ENCODE results near the gene SH3BGR.

Gene SH3BGR

DNA sequence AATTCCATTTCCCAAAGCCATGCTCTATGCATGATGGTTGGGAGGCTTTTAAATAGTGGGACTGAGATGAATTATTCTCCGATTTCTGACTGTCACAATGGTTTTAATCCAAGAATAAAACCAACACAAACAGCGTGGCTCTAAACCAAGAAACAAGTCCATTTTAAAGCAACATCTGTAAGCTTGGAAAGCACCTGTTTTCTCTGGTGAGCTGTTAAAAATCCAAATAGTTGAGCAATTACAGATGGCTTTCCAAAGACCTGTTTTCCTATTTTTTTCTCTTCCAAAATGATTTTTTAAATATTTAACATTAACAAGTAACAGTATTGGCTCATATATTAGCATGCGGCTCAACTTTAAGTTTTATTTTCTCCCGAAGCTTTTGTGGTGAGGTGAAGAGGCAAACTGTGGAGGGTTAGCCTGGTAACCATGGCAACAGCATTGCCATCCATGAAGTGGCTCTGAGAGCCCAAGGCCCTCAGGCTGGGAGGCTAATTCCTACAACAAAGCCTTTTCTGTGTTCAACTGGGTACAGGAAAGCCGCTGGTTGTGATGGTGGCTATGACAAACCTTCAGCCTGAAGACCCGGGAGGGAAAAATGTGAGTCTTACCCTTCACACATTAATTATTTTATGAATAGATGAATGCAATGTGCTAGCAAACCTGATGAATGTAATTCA, 104.3 kb downstream of the SH3BGR start:
- DNase-seq = no peak

DNA sequence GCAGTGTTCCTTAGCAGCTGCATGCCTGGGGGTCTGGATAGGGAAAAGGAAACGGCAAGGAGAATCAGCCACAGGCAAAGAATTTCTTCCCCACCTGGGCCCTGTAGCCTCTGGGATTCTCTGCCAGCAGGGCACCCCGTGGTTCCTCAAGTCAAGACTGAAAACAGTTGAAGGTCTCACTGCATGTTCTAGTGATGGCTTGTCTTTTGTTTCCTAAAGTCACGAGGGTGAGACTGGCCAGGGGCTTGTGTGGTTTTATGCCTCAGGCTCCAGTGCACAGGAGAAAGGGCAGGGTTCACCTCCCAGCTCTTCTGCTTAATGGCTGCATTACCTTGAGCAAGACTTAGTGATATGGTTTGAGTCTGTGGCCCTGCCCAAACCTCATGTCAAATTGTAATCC, 107.7 kb downstream of the SH3BGR start:
- DNase-seq = no peak

DNA sequence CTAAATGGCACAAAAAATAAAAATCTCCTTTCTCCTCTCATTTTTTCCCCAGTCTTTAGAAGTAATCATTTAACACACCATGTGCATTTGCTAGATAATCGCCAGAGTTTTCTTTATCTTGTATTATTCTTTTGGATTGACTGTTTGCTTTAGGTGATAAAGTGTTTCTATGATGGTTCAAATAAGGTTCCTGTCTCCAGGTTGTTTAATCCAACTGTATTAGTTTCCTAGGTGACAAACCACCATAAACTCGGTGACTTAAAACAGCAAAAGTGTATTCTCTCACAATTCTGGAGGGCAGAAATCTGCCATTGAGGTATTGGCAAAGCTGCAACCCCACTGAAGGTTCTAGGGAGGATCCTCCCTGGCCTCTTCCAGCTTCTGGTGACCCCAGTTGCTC, 109.4 kb downstream of the SH3BGR start:
- DNase-seq = no peak

DNA sequence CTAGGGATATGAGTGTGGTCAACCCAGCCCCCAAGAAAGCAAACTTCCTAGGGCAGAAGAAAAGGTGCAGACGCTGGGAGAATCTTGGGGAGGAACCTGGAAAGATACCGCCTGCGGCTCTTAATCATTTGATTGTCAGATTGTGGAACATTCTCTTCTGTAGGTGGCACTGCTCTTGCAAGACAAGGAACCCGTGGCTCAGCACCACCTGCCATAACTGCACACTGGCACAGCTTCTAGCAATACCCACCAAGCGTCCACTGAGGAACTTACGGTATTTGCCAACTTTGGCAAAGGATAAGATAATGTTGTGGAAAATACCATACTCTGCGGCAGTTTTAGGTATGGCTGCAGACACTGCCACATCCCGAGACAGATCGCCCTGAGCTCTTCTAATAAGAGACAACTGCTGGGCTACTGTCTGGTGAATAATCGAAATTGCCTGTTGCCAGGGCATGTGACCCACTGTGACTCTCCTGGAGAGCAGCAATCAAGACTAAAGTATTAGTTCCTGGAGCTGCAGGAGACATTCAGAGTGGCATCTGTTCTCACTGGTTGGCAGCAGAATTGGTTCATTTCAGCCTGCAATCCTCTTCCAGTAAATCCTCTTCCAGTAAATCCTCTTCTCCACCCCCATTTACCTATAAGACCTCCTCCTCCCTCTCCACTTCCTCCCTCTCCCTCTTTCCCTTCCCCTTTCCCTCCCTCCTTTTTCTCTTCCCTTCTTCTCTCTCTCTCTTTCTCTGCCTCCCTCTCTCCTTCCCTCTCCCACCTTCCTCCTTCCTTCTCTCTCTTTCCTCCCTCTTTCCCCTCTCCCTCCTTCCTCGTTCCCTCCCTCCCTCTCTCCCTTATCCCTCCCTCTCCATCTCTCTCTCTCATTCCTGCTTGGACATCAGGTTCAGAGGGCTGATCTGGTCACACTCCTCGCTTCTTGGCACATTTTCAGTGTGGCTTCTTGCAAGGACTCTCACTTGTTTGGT, 111.3 kb downstream of the SH3BGR start:
- DNase-seq = no peak

DNA sequence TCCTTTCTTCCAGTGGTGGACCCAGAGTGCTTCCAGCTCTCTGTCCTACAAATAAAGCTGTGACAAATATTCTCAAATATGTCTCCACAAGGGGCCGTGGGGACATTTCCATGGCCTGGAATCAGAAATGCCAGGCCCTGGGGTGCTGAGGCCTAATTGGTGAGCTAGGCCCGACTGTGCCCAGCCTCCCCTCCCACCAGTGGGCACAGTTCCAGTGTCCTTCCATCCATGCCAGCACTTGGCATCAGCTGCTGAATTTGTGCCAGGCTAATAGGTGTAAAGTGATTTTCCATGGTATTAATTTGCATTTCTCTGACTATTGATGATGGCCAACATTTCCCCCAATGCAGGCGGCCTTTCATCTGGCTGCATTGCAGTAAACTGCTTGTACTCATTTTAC, 112.4 kb downstream of the SH3BGR start:
- DNase-seq = no peak

All from CD4-positive, alpha-beta T cell treated with Interleukin-15 for 1 hour (primary cell).